Measurements from ENCODE around the gene MTF2. TPM values are rescaled to one million over a fixed set of nuclear protein-coding genes. Genes with fewer than 3 reads are reported as not detected.
A peak's percentile ranks its signal among the peaks of the same experiment; 100 is the strongest.
"Not testable (repeated sequence)": the region's sequence is repeated elsewhere in the genome, so short reads cannot be mapped to it uniquely, and the experiment has no call there.

Gene MTF2
- total RNA-seq: 64.4 TPM

- DNase-seq (ENCODE audit: low spot score in 2 of 2) (peak; percentile 67 to 77), FAIRE-seq (no peak)
Measured at GRCh38 chr1:93078986-93079654, at the start of gene MTF2. Gene MTF2, plus strand, starts transcription at chr1:93079283. Its CDS starts 244 bp downstream, at chr1:93079527.

- no peak for FAIRE-seq
- DNase-seq (ENCODE audit: low spot score in 2 of 2): no peak
Measured at GRCh38 chr1:93029317-93029716, 49.8 kb upstream of the MTF2 start.

DNA sequence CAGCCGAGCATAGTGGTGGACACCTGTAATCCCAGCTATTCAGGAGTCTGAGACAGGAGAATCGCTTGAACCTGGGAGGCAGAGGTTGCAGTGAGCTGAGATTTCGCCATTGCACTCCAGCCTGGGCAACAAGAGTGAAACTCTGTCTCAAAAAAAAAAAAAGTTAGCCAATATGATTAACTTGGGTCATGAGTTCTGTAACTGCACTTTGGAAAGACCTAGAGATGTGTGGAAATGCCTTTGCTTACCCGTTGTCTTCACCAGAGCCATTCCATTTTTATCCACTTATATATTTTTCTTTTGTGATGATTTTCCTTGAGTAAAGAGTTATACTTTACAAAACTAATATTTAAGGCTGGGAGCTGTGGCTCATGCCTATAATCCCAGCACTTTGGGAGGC is 48.9 kb upstream of the MTF2 start:
- FAIRE-seq; DNase-seq (ENCODE audit: low spot score in 2 of 2): not testable (repeated sequence)

DNA sequence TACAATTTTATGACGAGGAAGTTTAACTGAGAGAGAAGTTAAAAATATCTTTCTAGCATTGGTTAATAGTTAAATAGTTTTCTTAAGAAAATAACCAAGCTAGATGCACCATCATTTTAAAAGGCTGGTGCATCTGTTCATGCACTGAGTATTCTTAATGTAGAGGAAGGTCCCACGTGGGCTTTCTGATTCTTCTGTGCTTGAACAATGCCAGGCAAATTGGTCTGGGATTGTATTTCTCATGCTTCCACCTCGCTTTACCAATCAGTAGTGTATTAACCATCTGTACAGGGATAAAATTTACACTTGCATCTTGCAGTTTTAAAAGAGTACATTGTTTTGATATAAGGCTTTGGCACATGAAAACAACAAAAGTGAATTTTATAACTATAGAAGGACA is 47.4 kb upstream of the MTF2 start:
- FAIRE-seq (no peak), DNase-seq (ENCODE audit: low spot score in 2 of 2) (no peak)

GRCh38 chr1:93033029-93033428 is 46.1 kb upstream of the MTF2 start:
- DNase-seq (ENCODE audit: low spot score in 2 of 2) (no peak), FAIRE-seq (no peak)

DNA sequence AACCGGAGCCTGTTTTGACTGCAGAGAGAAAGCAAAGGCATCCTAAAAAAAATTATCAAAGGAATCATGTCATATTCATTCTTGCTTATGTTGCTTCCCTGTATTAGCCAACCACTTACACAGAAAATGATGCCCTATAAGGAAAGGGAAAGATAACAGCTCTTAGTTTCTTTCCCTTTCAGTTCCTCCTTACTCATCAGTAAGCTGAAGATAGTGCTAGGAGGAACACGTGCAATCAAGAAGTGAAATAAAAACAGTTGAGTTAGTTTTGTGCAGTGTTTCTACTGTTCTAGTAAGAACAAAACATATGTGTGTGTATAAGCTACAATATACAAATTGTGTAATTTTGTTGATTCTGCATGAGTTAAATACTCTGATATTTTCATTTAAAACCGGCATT is 45.3 kb upstream of the MTF2 start:
- no peak for FAIRE-seq

DNA sequence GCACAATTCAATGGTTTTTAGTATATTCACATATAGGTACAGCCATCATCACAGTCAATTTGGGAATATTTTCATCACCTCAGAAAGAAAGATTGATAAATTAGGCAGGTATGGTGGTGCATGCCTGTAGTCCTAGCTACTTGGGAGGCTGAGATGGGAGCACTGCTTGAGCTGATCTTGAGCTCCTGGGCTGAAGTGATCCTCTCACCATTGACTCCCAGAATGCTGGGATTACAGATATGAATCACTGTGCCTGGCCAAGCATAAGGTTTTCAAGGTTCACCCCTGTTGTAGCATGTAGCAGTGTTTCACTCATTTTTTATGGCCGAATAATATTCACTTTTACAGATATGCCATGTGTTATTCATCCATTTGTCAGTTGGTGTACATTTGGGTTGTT is 44.7 kb upstream of the MTF2 start:
- DNase-seq (ENCODE audit: low spot score in 2 of 2) (no peak), FAIRE-seq (no peak)

More for the DNA sequence above, 45.3 kb upstream of the MTF2 start:
- no peak for DNase-seq (ENCODE audit: low spot score in 2 of 2)

GRCh38 chr1:93036672-93037071 is 42.4 kb upstream of the MTF2 start:
- FAIRE-seq (no peak), DNase-seq (ENCODE audit: low spot score in 2 of 2) (no peak)

- DNase-seq (ENCODE audit: low spot score in 2 of 2): no peak
- no peak for FAIRE-seq
Measured at GRCh38 chr1:93042187-93043056, 36.7 kb upstream of the MTF2 start.

GRCh38 chr1:93043057-93043557 is 36.0 kb upstream of the MTF2 start:
- DNase-seq (ENCODE audit: low spot score in 2 of 2): no peak
- no peak for FAIRE-seq

DNA sequence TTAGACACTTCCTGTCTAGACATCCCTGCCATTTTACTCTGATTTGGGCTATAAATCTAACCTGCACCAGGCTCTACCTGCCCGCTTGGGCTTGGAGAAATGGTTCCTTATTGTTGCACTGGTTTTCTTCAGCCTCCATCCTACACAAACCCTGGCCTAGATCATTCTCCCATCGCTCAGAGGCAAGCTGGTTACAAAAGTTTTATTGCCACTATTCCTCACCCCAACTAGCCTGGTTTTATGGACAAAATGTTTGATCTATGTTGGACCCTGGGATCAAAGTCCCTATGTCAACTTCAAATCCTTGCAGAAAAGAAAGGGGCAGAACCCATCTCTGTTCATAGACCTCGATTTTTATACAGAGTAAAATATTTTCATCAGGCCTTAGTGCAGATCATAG is 31.5 kb upstream of the MTF2 start:
- FAIRE-seq: no peak

GRCh38 chr1:93051961-93052360 is 27.1 kb upstream of the MTF2 start:
- DNase-seq (ENCODE audit: low spot score in 2 of 2) (no peak), FAIRE-seq (no peak)

More for the DNA sequence above, 31.5 kb upstream of the MTF2 start:
- DNase-seq (ENCODE audit: low spot score in 2 of 2): no peak

GRCh38 chr1:93056214-93056613 is 22.9 kb upstream of the MTF2 start:
- no peak for DNase-seq (ENCODE audit: low spot score in 2 of 2)
- peak; percentile 30 for FAIRE-seq

DNA sequence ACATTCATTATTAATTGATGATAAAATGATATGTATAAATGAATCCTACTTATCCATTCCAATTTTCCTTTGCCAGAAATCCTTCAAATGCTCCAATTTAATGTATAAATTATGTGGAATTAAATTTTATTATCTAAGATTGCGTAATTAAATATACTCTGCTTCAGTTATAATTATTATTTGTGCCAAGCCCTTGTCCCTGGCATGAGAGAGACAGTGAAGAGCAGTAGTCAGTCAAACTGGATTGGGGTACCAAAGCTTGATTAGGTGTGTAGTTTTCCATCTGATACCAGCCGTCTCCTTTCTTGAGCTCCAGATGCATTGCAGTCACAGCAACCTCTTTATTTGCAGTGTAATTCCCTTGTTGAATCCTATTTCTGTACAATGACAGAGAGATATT is 22.4 kb upstream of the MTF2 start:
- DNase-seq (ENCODE audit: low spot score in 2 of 2) (no peak), FAIRE-seq (no peak)

- no peak for FAIRE-seq
- DNase-seq (ENCODE audit: low spot score in 2 of 2): no peak
Measured at GRCh38 chr1:93061895-93062792, 16.9 kb upstream of the MTF2 start.

DNA sequence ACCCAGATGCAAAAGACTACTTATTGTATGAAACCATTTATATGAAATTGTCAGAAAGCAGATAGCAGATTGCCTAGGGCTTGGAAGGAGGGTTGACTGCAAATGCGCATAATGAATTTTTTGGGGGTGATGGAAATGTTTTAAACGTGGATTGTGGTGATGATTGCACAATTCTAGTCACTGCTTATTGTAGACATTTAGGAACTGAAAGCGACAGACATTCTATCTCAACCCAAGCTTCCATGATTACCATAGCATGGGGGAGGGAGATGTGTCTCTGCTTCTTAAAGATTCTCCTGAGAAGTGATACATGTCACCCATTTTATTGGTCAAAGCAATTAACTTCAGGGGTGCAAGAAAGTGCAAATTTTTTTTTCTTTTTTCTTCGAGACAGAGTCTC is 2.8 kb upstream of the MTF2 start:
- DNase-seq (ENCODE audit: low spot score in 2 of 2) (no peak), FAIRE-seq (no peak)

DNA sequence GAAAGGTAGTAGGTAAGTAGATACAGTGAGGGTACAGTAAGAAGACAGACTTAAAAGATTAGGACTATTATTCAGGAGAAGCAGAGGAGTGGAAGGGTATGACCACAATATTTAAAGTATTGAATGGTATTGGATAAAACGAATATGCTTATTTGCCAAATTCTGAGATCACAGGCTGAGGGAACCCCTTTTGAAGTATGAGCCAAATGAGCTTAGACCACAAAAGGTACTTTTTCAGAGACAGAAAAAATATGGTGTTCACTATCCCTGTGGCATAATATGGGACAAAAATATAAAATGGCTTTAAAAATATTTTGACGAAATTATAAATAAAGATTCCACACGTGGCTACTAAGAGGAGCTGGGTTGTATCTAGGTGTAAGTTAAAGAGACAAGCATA is 880 bp upstream of the MTF2 start:
- no peak for FAIRE-seq
- DNase-seq (ENCODE audit: low spot score in 2 of 2): no peak

GRCh38 chr1:93078638-93078985 is 471 bp upstream of the MTF2 start:
- DNase-seq (ENCODE audit: low spot score in 2 of 2) (no peak), FAIRE-seq (no peak)

GRCh38 chr1:93079685-93080141 is 630 bp downstream of the MTF2 start:
- FAIRE-seq (no peak), DNase-seq (ENCODE audit: low spot score in 2 of 2) (peak in 1 of 2 donors; percentile 20)

GRCh38 chr1:93080179-93080823 is 1.2 kb downstream of the MTF2 start:
- FAIRE-seq (no peak), DNase-seq (ENCODE audit: low spot score in 2 of 2) (peak; percentile 18 to 28)
